HepG2 (cell line): ENCODE measurements around the gene SKIDA1. TPM values are rescaled to one million over a fixed set of nuclear protein-coding genes. Genes with fewer than 3 reads are reported as not detected.

Experiments
- ATF2 ChIP-seq: sonication (generic); formaldehyde crosslinking; IDR thresholded peaks from 2 replicates; pipeline ENCODE4 v1.4.0; 2020; ENCODE audit warnings: missing genetic modification reagents
- FOXA1 ChIP-seq, 2 experiments: fragments of 450-650 bp in 1 of 2; sonication (generic) in 1 of 2; formaldehyde crosslinking in 1 of 2; IDR thresholded peaks; 2 replicates each; pipeline versions ENCODE4 v1.4.0 to v1.6.1; 2016 to 2020; ENCODE audit warnings: missing genetic modification reagents in 1 of 2
- HIVEP1 ChIP-seq: sonication (generic); formaldehyde crosslinking; IDR thresholded peaks from 2 replicates; pipeline ENCODE4 v1.4.0; 2020; ENCODE audit warnings: mild to moderate bottlenecking, missing genetic modification reagents
- RERE ChIP-seq: IDR thresholded peaks from 2 replicates; pipeline ENCODE4 v1.6.1; 2016; ENCODE audit warnings: low read depth, missing genetic modification reagents, missing compliant biosample characterization
- REXO4 ChIP-seq: sonication (generic); formaldehyde crosslinking; IDR thresholded peaks from 2 replicates; pipeline ENCODE4 v1.8.0; 2022; ENCODE audit warnings: missing genetic modification reagents, mild to moderate bottlenecking, borderline replicate concordance
- TFDP1 ChIP-seq: IDR thresholded peaks from 2 replicates; pipeline ENCODE4 v1.6.1; 2016; ENCODE audit warnings: missing compliant biosample characterization, missing genetic modification reagents, borderline replicate concordance
- THAP7 ChIP-seq: sonication (generic); formaldehyde crosslinking; IDR thresholded peaks from 2 replicates; pipeline ENCODE4 v1.8.1; 2023; ENCODE audit warnings: mild to moderate bottlenecking, missing genetic modification reagents
- ZBTB38 ChIP-seq: sonication (generic); formaldehyde crosslinking; IDR thresholded peaks from 2 replicates; pipeline ENCODE4 v1.5.1; 2020; ENCODE audit warnings: mild to moderate bottlenecking, missing genetic modification reagents
- ZC3H13 ChIP-seq: sonication (generic); formaldehyde crosslinking; IDR thresholded peaks from 2 replicates; pipeline ENCODE4 v1.8.1; 2023; ENCODE audit warnings: mild to moderate bottlenecking, missing genetic modification reagents, moderate library complexity
- ZNF557 ChIP-seq: sonication (generic); formaldehyde crosslinking; IDR thresholded peaks from 2 replicates; pipeline ENCODE4 v1.4.0; 2020; ENCODE audit warnings: missing genetic modification reagents
- ZNF766 ChIP-seq: sonication (generic); formaldehyde crosslinking; IDR thresholded peaks from 2 replicates; pipeline ENCODE4 v1.5.0; 2020; ENCODE audit warnings: missing genetic modification reagents, borderline replicate concordance
- ZNF777 ChIP-seq: sonication (generic); formaldehyde crosslinking; IDR thresholded peaks from 2 replicates; pipeline ENCODE4 v1.4.0; 2020; ENCODE audit warnings: missing genetic modification reagents
- ZZZ3 ChIP-seq: sonication (generic); formaldehyde crosslinking; IDR thresholded peaks from 2 replicates; pipeline ENCODE4 v1.4.0; 2020; ENCODE audit warnings: missing genetic modification reagents, mild to moderate bottlenecking, borderline replicate concordance
- polyA plus RNA-seq, 8 experiments: library from polyadenylated mRNA; depleted of rRNA in 3 of 8; stranded (reverse) in 7 of 8; unstranded in 1 of 8; fragments of >200 nt; fragmentation: Illumina TruSeq in 4 of 8; extraction: Trizol in 4 of 8; gene quantifications; 2 replicates each; pipeline versions ENCODE4 v1.2.1 to v1.2.3, GENCODE V29; 2011 to 2016; ENCODE audit warnings: low read depth in 4 of 8, missing spikeins in 1 of 8, mixed read lengths in 1 of 8; ENCODE audit not compliant: insufficient read depth in 1 of 8
- total RNA-seq, 5 experiments: library from RNA; depleted of rRNA; stranded (reverse); fragments of >200 nt; fragmentation: Illumina TruSeq; extraction: Trizol; gene quantifications; 2 replicates each; pipeline ENCODE4 v1.2.3, GENCODE V29; 2016; ENCODE audit warnings: low read depth in 1 of 5
- TF ChIP-seq, protein P1 (sequence below): IDR thresholded peaks from 2 replicates; pipeline ENCODE4 v1.6.1; 2016; ENCODE audit warnings: mild to moderate bottlenecking, missing biosample characterization, missing genetic modification reagents

SKIDA1 gene
- total and polyA plus RNA-seq, 2 of the 13 experiments (the other 11 are each of a cell fraction or from before 2014, with no cell fraction given), result 0.73 to 1.5 TPM

GRCh38 chr10:21496343-21497176 is 28.9 kb downstream of the SKIDA1 start (continued):
- TF ChIP-seq HIVEP1 (no peak), ZNF777 (CRISPR knock-in tag) (no peak; the same call in none of the 2 replicates), ZBTB38 (CRISPR knock-in tag) (peak; percentile 34; the same call in 1 of the 2 replicates), ZNF766 (CRISPR knock-in tag) (no peak), ZZZ3 (peak; percentile 28), ZNF557 (0 out of 2 replicates have a peak, but pooled peaks have one; percentile 27), ZC3H13 (CRISPR knock-in tag) (peak; percentile 69; the same call in 1 of the 2 replicates), REXO4 (CRISPR knock-in tag) (peak; percentile 80; the same call in 1 of the 2 replicates), THAP7 (CRISPR knock-in tag) (0 out of 2 replicates have a peak, but pooled peaks have one; percentile 45), ATF2 (CRISPR knock-in tag) (0 out of 2 replicates have a peak, but pooled peaks have one; percentile 8), FOXA1 (IDR thresholded peaks at IDR 0.05) (no peak), FOXA1 (CRISPR knock-in tag; IDR thresholded peaks at IDR 0.05) (no peak), RERE (no peak), TFDP1 (0 out of 2 replicates have a peak, but pooled peaks have one; percentile 43)
- TF ChIP-seq, protein P1, sequence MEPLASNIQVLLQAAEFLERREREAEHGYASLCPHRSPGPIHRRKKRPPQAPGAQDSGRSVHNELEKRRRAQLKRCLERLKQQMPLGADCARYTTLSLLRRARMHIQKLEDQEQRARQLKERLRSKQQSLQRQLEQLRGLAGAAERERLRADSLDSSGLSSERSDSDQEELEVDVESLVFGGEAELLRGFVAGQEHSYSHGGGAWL (CRISPR knock-in tag), result peak; percentile 49; the same call in 1 of the 2 replicates
